HepG2 (cell line): ENCODE data around the gene OR6S1. TPM values are rescaled to one million over a fixed set of nuclear protein-coding genes. Genes with fewer than 3 reads are reported as not detected.

Experiments used
- ERF ChIP-seq: IDR thresholded peaks from 2 replicates; pipeline ENCODE4 v1.6.1; 2018; ENCODE audit warnings: missing biosample characterization, missing genetic modification reagents
- KLF6 ChIP-seq: IDR thresholded peaks from 2 replicates; pipeline ENCODE4 v1.8.0; 2016; ENCODE audit warnings: missing biosample characterization, missing genetic modification reagents
- MBNL3 ChIP-seq: fragments of 250-450 bp; sonication (Bioruptor Pico); conservative IDR thresholded peaks from 2 replicates; pipeline ENCODE4 v1.8.0; 2022; ENCODE audit warnings: mild to moderate bottlenecking, inconsistent platforms
- MEIS2 ChIP-seq: sonication (generic); formaldehyde crosslinking; IDR thresholded peaks from 2 replicates; pipeline ENCODE4 v1.9.0; 2021; ENCODE audit warnings: mild to moderate bottlenecking, missing genetic modification reagents
- NCOA5 ChIP-seq: sonication (generic); formaldehyde crosslinking; IDR thresholded peaks from 2 replicates; pipeline ENCODE4 v1.4.0; 2020; ENCODE audit warnings: missing genetic modification reagents
- PHB2 ChIP-seq: fragments of 450-650 bp; IDR thresholded peaks from 2 replicates; pipeline ENCODE4 v1.6.1; 2018; ENCODE audit not compliant: partially characterized antibody
- RAD21 ChIP-seq: fragments of 450-650 bp; formaldehyde crosslinking; IDR thresholded peaks from 2 replicates; pipeline ENCODE4 v1.5.0; 2020; ENCODE audit warnings: mild to moderate bottlenecking
- SAP130 ChIP-seq: IDR thresholded peaks from 2 replicates; pipeline ENCODE4 v1.6.1; 2016; ENCODE audit warnings: low read depth
- SIX1 ChIP-seq: sonication (generic); formaldehyde crosslinking; IDR thresholded peaks from 2 replicates; pipeline ENCODE4 v1.4.0; 2020; ENCODE audit warnings: missing genetic modification reagents, borderline replicate concordance
- SP4 ChIP-seq: sonication (generic); formaldehyde crosslinking; IDR thresholded peaks from 2 replicates; pipeline ENCODE4 v1.8.1; 2023; ENCODE audit warnings: mild to moderate bottlenecking, missing genetic modification reagents
- SYNCRIP ChIP-seq: fragments of 200-400 bp; formaldehyde crosslinking; IDR thresholded peaks from 2 replicates; pipeline ENCODE4 v1.6.1; 2018; ENCODE audit warnings: mild to moderate bottlenecking, low read depth, low read length; ENCODE audit not compliant: insufficient read depth
- ZNF160 ChIP-seq: sonication (generic); formaldehyde crosslinking; IDR thresholded peaks from 2 replicates; pipeline ENCODE4 v1.8.0; 2022; ENCODE audit warnings: mild to moderate bottlenecking, inconsistent platforms, missing genetic modification reagents
- ZNF350 ChIP-seq: sonication (generic); formaldehyde crosslinking; IDR thresholded peaks from 2 replicates; pipeline ENCODE4 v1.4.0; 2020; ENCODE audit warnings: mild to moderate bottlenecking, low read depth, missing genetic modification reagents, borderline replicate concordance
- ZNF549 ChIP-seq: sonication (generic); formaldehyde crosslinking; IDR thresholded peaks from 2 replicates; pipeline ENCODE4 v1.5.0; 2020; ENCODE audit warnings: missing genetic modification reagents
- ZNF768 ChIP-seq: sonication (generic); formaldehyde crosslinking; IDR thresholded peaks from 2 replicates; pipeline ENCODE4 v1.4.0; 2020; ENCODE audit warnings: missing genetic modification reagents
- ZNF773 ChIP-seq: sonication (generic); formaldehyde crosslinking; IDR thresholded peaks from 2 replicates; pipeline ENCODE4 v1.4.0; 2020; ENCODE audit warnings: missing genetic modification reagents, borderline replicate concordance
- ZNF816 ChIP-seq: sonication (generic); formaldehyde crosslinking; IDR thresholded peaks from 2 replicates; pipeline ENCODE4 v1.8.0; 2022; ENCODE audit warnings: missing genetic modification reagents, mild to moderate bottlenecking, borderline replicate concordance
- ZSCAN31 ChIP-seq: sonication (generic); formaldehyde crosslinking; IDR thresholded peaks from 2 replicates; pipeline ENCODE4 v1.5.0; 2020; ENCODE audit warnings: low read depth, mild to moderate bottlenecking, missing genetic modification reagents
- polyA plus RNA-seq, 8 experiments: library from polyadenylated mRNA; depleted of rRNA in 3 of 8; stranded (reverse) in 7 of 8; unstranded in 1 of 8; fragments of >200 nt; fragmentation: Illumina TruSeq in 4 of 8; extraction: Trizol in 4 of 8; gene quantifications; 2 replicates each; pipeline versions ENCODE4 v1.2.1 to v1.2.3, GENCODE V29; 2011 to 2016; ENCODE audit warnings: low read depth in 4 of 8, missing spikeins in 1 of 8, mixed read lengths in 1 of 8; ENCODE audit not compliant: insufficient read depth in 1 of 8
- total RNA-seq, 5 experiments: library from RNA; depleted of rRNA; stranded (reverse); fragments of >200 nt; fragmentation: Illumina TruSeq; extraction: Trizol; gene quantifications; 2 replicates each; pipeline ENCODE4 v1.2.3, GENCODE V29; 2016; ENCODE audit warnings: low read depth in 1 of 5
- TF ChIP-seq, protein P1 (sequence below): sonication (generic); formaldehyde crosslinking; IDR thresholded peaks from 2 replicates; pipeline ENCODE4 v1.4.0; 2020; ENCODE audit warnings: mild to moderate bottlenecking, missing genetic modification reagents, borderline replicate concordance
- TF ChIP-seq, protein P2 (sequence below): sonication (generic); formaldehyde crosslinking; IDR thresholded peaks from 2 replicates; pipeline ENCODE4 v1.8.0; 2022; ENCODE audit warnings: mild to moderate bottlenecking, missing genetic modification reagents
- TF ChIP-seq, protein P3 (sequence below): sonication (generic); formaldehyde crosslinking; IDR thresholded peaks from 2 replicates; pipeline ENCODE4 v1.4.0; 2020; ENCODE audit warnings: mild to moderate bottlenecking, missing genetic modification reagents
- TF ChIP-seq, protein P4 (sequence below), 2 experiments: IDR thresholded peaks; 2 replicates each; pipeline ENCODE4 v1.6.1; 2011 to 2012; ENCODE audit warnings: low read length in 2 of 2, borderline replicate concordance in 1 of 2, low read depth in 1 of 2, mild to moderate bottlenecking in 1 of 2, moderate library complexity in 1 of 2

The OR6S1 gene
- total and polyA plus RNA-seq, 2 of the 13 experiments (the other 11 are each of a cell fraction or from before 2014, with no cell fraction given): 0.09 TPM; not detected in 1

DNA sequence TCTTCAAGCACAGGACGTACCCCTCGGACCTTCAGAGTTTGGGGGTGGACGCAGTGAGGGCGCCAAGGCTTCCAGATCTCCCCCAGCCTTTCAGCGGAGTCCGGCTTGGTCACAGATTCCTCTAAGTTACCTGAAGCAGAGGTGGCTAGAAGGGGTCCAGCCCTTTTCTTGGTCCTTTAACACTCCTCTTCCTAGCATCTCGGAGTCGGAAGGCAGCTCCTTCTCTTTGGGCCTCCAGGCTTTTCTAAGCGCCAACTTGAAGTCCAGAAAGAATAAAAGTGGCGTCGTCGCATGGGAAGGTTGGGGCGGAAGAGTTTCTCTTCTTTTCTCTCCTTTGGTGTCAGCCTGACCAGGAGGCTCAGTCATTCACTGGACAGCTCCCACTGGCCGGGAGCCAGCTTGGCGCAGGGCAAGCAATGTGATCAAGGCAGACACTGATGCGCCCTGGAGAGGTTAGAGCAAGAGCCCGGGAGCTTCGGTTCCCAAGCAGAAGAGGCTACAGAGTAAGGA, 9.6 kb downstream of the OR6S1 start (continued):
- peak; percentile 28; the same call in 1 of the 2 replicates for TF ChIP-seq ZNF350
- TF ChIP-seq MBNL3: no peak
- TF ChIP-seq SAP130 (CRISPR knock-in tag): peak; percentile 85
- 0 out of 2 replicates have a peak, but pooled peaks have one; percentile 52 for TF ChIP-seq ZSCAN31
- no peak for TF ChIP-seq ZNF773 (CRISPR knock-in tag)
- TF ChIP-seq, protein P1, sequence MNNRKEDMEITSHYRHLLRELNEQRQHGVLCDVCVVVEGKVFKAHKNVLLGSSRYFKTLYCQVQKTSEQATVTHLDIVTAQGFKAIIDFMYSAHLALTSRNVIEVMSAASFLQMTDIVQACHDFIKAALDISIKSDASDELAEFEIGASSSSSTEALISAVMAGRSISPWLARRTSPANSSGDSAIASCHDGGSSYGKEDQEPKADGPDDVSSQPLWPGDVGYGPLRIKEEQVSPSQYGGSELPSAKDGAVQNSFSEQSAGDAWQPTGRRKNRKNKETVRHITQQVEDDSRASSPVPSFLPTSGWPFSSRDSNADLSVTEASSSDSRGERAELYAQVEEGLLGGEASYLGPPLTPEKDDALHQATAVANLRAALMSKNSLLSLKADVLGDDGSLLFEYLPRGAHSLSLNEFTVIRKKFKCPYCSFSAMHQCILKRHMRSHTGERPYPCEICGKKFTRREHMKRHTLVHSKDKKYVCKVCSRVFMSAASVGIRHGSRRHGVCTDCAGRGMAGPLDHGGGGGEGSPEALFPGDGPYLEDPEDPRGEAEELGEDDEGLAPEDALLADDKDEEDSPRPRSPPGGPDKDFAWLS (CRISPR knock-in tag): no peak
- 0 out of 2 replicates have a peak, but pooled peaks have one; percentile 22 for TF ChIP-seq SP4
- 0 out of 2 replicates have a peak, but pooled peaks have one; percentile 29 for TF ChIP-seq ZNF768 (CRISPR knock-in tag)
- no peak for TF ChIP-seq PHB2
- TF ChIP-seq MEIS2: peak; percentile 49; the same call in 1 of the 2 replicates
- TF ChIP-seq, protein P2, sequence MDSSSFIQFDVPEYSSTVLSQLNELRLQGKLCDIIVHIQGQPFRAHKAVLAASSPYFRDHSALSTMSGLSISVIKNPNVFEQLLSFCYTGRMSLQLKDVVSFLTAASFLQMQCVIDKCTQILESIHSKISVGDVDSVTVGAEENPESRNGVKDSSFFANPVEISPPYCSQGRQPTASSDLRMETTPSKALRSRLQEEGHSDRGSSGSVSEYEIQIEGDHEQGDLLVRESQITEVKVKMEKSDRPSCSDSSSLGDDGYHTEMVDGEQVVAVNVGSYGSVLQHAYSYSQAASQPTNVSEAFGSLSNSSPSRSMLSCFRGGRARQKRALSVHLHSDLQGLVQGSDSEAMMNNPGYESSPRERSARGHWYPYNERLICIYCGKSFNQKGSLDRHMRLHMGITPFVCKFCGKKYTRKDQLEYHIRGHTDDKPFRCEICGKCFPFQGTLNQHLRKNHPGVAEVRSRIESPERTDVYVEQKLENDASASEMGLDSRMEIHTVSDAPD (CRISPR knock-in tag): no peak
- TF ChIP-seq SIX1: no peak
- TF ChIP-seq NCOA5 (CRISPR knock-in tag): no peak
- no peak for TF ChIP-seq SYNCRIP
- no peak for TF ChIP-seq ZNF160
- TF ChIP-seq ERF (CRISPR knock-in tag): 0 out of 2 replicates have a peak, but pooled peaks have one; percentile 9
- TF ChIP-seq KLF6 (CRISPR knock-in tag): 0 out of 2 replicates have a peak, but pooled peaks have one; percentile 22
- TF ChIP-seq ZNF816: no peak
- TF ChIP-seq, protein P3, sequence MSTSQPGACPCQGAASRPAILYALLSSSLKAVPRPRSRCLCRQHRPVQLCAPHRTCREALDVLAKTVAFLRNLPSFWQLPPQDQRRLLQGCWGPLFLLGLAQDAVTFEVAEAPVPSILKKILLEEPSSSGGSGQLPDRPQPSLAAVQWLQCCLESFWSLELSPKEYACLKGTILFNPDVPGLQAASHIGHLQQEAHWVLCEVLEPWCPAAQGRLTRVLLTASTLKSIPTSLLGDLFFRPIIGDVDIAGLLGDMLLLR (CRISPR knock-in tag): no peak
- TF ChIP-seq ZNF549 (CRISPR knock-in tag): 0 out of 2 replicates have a peak, but pooled peaks have one; percentile 79
- no peak for TF ChIP-seq RAD21
- TF ChIP-seq, protein P4, sequence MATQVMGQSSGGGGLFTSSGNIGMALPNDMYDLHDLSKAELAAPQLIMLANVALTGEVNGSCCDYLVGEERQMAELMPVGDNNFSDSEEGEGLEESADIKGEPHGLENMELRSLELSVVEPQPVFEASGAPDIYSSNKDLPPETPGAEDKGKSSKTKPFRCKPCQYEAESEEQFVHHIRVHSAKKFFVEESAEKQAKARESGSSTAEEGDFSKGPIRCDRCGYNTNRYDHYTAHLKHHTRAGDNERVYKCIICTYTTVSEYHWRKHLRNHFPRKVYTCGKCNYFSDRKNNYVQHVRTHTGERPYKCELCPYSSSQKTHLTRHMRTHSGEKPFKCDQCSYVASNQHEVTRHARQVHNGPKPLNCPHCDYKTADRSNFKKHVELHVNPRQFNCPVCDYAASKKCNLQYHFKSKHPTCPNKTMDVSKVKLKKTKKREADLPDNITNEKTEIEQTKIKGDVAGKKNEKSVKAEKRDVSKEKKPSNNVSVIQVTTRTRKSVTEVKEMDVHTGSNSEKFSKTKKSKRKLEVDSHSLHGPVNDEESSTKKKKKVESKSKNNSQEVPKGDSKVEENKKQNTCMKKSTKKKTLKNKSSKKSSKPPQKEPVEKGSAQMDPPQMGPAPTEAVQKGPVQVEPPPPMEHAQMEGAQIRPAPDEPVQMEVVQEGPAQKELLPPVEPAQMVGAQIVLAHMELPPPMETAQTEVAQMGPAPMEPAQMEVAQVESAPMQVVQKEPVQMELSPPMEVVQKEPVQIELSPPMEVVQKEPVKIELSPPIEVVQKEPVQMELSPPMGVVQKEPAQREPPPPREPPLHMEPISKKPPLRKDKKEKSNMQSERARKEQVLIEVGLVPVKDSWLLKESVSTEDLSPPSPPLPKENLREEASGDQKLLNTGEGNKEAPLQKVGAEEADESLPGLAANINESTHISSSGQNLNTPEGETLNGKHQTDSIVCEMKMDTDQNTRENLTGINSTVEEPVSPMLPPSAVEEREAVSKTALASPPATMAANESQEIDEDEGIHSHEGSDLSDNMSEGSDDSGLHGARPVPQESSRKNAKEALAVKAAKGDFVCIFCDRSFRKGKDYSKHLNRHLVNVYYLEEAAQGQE (IDR thresholded peaks at IDR 0.05; ENCODE audit: borderline replicate concordance in 1 of 2, low read depth in 1 of 2, low read length in 2 of 2): peak; percentile 61 to 92
